ENCODE data around the gene FSTL5.

Gene FSTL5

DNA sequence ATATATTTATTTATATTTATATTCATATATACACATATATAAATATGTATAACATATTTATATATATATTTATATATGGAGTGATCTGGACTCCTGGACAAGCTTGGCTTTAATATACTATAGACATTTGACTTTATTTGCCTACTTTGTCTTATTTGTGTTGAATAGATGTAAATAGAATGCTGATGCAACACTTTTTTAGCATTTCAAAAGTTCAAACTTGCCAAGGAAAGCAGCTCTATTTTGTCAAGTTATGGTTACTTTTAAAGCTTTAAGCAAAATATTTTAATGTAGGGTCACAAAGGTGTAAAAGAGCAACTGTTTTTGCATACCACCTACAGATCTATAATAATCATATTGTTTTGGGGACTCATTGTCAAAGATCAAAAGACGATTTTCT lies 61.1 kb downstream of the FSTL5 start:
- no peak for TF ChIP-seq SIN3A (IDR thresholded peaks at IDR 0.05; ENCODE audit: borderline replicate concordance, insufficient read depth, low read length)

DNA sequence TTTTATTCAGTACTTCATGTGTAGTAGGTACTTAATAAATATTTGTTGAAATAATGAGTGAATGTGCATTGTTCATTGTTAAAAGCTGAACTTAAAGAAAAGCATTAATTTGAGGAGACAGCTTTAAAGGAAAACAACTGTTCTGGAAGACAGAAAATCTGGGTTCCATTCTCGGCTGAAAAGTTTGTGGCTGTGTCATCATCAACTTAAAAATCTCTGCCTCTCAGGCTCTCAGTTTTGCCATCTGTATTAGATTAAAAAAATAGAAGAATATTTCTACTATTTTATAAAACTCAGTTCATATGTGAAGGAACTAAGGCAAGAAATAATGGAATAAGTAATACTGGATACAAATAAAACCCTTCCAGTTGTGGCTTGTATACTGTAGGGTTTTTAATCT lies 62.5 kb downstream of the FSTL5 start:
- no peak for TF ChIP-seq SIN3A (IDR thresholded peaks at IDR 0.05; ENCODE audit: borderline replicate concordance, insufficient read depth, low read length)
- no peak for TF ChIP-seq FOXP2 (optimal IDR thresholded peaks at IDR 0.05; ENCODE audit: borderline replicate concordance, extremely low read depth, extremely low read length, insufficient read depth)
- no peak for TF ChIP-seq POLR2AphosphoS5 (IDR thresholded peaks at IDR 0.05; ENCODE audit: low read depth, low read length)
- TF ChIP-seq, protein P1, sequence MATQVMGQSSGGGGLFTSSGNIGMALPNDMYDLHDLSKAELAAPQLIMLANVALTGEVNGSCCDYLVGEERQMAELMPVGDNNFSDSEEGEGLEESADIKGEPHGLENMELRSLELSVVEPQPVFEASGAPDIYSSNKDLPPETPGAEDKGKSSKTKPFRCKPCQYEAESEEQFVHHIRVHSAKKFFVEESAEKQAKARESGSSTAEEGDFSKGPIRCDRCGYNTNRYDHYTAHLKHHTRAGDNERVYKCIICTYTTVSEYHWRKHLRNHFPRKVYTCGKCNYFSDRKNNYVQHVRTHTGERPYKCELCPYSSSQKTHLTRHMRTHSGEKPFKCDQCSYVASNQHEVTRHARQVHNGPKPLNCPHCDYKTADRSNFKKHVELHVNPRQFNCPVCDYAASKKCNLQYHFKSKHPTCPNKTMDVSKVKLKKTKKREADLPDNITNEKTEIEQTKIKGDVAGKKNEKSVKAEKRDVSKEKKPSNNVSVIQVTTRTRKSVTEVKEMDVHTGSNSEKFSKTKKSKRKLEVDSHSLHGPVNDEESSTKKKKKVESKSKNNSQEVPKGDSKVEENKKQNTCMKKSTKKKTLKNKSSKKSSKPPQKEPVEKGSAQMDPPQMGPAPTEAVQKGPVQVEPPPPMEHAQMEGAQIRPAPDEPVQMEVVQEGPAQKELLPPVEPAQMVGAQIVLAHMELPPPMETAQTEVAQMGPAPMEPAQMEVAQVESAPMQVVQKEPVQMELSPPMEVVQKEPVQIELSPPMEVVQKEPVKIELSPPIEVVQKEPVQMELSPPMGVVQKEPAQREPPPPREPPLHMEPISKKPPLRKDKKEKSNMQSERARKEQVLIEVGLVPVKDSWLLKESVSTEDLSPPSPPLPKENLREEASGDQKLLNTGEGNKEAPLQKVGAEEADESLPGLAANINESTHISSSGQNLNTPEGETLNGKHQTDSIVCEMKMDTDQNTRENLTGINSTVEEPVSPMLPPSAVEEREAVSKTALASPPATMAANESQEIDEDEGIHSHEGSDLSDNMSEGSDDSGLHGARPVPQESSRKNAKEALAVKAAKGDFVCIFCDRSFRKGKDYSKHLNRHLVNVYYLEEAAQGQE (IDR thresholded peaks at IDR 0.05; ENCODE audit: insufficient read depth in 1 of 2, low read depth in 2 of 2, low read length in 2 of 2): no peak
- TF ChIP-seq TAF1 (IDR thresholded peaks at IDR 0.05; ENCODE audit: borderline replicate concordance, insufficient read depth, low read length): no peak

DNA sequence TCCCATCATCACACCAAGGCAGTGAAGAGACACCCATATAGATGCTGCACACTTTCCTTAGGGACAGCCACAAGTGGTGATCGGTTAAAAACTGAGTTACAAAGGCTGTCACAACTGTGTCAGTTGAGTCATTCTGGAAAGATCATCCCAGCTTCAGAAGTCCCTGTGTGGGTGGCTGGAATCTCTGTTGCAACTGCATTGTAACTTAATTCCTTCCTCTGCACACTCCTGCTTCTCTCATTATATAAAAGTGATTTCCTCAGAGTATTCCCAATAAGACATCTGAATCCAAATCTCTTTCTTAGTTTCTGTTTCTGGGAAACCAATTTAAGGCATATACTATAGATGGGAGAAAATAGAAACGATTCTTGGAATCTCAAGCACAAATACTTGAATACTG lies 88.1 kb downstream of the FSTL5 start:
- TF ChIP-seq SIN3A (IDR thresholded peaks at IDR 0.05; ENCODE audit: borderline replicate concordance, insufficient read depth, low read length) (no peak), FOXP2 (optimal IDR thresholded peaks at IDR 0.05; ENCODE audit: borderline replicate concordance, extremely low read depth, extremely low read length, insufficient read depth) (no peak), TAF1 (IDR thresholded peaks at IDR 0.05; ENCODE audit: borderline replicate concordance, insufficient read depth, low read length) (no peak), POLR2AphosphoS5 (IDR thresholded peaks at IDR 0.05; ENCODE audit: low read depth, low read length) (no peak)

DNA sequence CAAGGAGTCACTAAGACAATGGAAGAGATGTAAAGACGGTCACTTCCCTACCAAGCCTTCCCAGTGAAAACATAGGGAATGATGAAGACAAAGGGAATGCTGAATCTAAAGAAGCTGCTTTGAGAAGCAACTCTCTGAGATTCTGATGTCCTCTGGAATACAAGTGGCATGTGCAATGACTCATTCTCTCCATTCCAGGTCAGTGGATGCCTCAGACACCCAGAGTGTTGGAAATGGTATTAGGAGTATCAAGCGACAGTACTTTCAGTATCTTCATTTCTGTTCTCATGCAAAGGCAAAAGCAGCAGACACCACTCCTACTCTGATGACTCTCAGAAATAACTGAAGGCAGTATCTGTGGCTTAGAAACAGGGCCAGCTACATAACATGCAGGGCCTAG lies 102.6 kb downstream of the FSTL5 start:
- TF ChIP-seq TAF1 (IDR thresholded peaks at IDR 0.05; ENCODE audit: borderline replicate concordance, insufficient read depth, low read length): no peak
- TF ChIP-seq SIN3A (IDR thresholded peaks at IDR 0.05; ENCODE audit: borderline replicate concordance, insufficient read depth, low read length): no peak
- no peak for TF ChIP-seq POLR2AphosphoS5 (IDR thresholded peaks at IDR 0.05; ENCODE audit: low read depth, low read length)
- no peak for TF ChIP-seq FOXP2 (optimal IDR thresholded peaks at IDR 0.05; ENCODE audit: borderline replicate concordance, extremely low read depth, extremely low read length, insufficient read depth)
- TF ChIP-seq, protein P1 (IDR thresholded peaks at IDR 0.05; ENCODE audit: insufficient read depth in 1 of 2, low read depth in 2 of 2, low read length in 2 of 2): no peak

GRCh38 chr4:162059656-162060055 lies 104.1 kb downstream of the FSTL5 start:
- no peak for TF ChIP-seq POLR2AphosphoS5 (IDR thresholded peaks at IDR 0.05; ENCODE audit: low read depth, low read length)
- TF ChIP-seq, protein P1 (IDR thresholded peaks at IDR 0.05; ENCODE audit: insufficient read depth in 1 of 2, low read depth in 2 of 2, low read length in 2 of 2): no peak
- no peak for TF ChIP-seq TAF1 (IDR thresholded peaks at IDR 0.05; ENCODE audit: borderline replicate concordance, insufficient read depth, low read length)
- TF ChIP-seq SIN3A (IDR thresholded peaks at IDR 0.05; ENCODE audit: borderline replicate concordance, insufficient read depth, low read length): no peak
- no peak for TF ChIP-seq FOXP2 (optimal IDR thresholded peaks at IDR 0.05; ENCODE audit: borderline replicate concordance, extremely low read depth, extremely low read length, insufficient read depth)

GRCh38 chr4:162056990-162057389 lies 106.8 kb downstream of the FSTL5 start:
- TF ChIP-seq SIN3A (IDR thresholded peaks at IDR 0.05; ENCODE audit: borderline replicate concordance, insufficient read depth, low read length): no peak
- no peak for TF ChIP-seq FOXP2 (optimal IDR thresholded peaks at IDR 0.05; ENCODE audit: borderline replicate concordance, extremely low read depth, extremely low read length, insufficient read depth)
- TF ChIP-seq POLR2AphosphoS5 (IDR thresholded peaks at IDR 0.05; ENCODE audit: low read depth, low read length): no peak
- TF ChIP-seq TAF1 (IDR thresholded peaks at IDR 0.05; ENCODE audit: borderline replicate concordance, insufficient read depth, low read length): no peak

GRCh38 chr4:162046135-162046534 lies 117.7 kb downstream of the FSTL5 start:
- TF ChIP-seq FOXP2 (optimal IDR thresholded peaks at IDR 0.05; ENCODE audit: borderline replicate concordance, extremely low read depth, extremely low read length, insufficient read depth): no peak
- TF ChIP-seq, protein P1 (IDR thresholded peaks at IDR 0.05; ENCODE audit: insufficient read depth in 1 of 2, low read depth in 2 of 2, low read length in 2 of 2): no peak
- no peak for TF ChIP-seq SIN3A (IDR thresholded peaks at IDR 0.05; ENCODE audit: borderline replicate concordance, insufficient read depth, low read length)
- TF ChIP-seq TAF1 (IDR thresholded peaks at IDR 0.05; ENCODE audit: borderline replicate concordance, insufficient read depth, low read length): no peak
- TF ChIP-seq POLR2AphosphoS5 (IDR thresholded peaks at IDR 0.05; ENCODE audit: low read depth, low read length): no peak
